ENCODE measurements around the gene GRK5. TPM values are rescaled to one million over a fixed set of nuclear protein-coding genes. Genes with fewer than 3 reads are reported as not detected.

GRK5 gene
- total RNA-seq, 1 experiment from 2014 or later, result 2.3 TPM

GRCh38 chr10:119335671-119336353, 128.4 kb downstream of the GRK5 start (continued):
- TF ChIP-seq NFYB (CRISPR knock-in tag; conservative IDR thresholded peaks at IDR 0.05; ENCODE audit: low read depth) (no peak), PRRX2 (CRISPR knock-in tag; IDR thresholded peaks at IDR 0.05) (no peak), IRF1 (CRISPR knock-in tag; IDR thresholded peaks at IDR 0.05) (no peak), ELF4 (CRISPR knock-in tag; IDR thresholded peaks at IDR 0.05; ENCODE audit: low read depth) (no peak), IRF2 (CRISPR knock-in tag; IDR thresholded peaks at IDR 0.05; ENCODE audit: borderline replicate concordance, low read depth) (no peak), CREM (CRISPR knock-in tag; IDR thresholded peaks at IDR 0.05) (no peak)
- TF ChIP-seq, protein P1, sequence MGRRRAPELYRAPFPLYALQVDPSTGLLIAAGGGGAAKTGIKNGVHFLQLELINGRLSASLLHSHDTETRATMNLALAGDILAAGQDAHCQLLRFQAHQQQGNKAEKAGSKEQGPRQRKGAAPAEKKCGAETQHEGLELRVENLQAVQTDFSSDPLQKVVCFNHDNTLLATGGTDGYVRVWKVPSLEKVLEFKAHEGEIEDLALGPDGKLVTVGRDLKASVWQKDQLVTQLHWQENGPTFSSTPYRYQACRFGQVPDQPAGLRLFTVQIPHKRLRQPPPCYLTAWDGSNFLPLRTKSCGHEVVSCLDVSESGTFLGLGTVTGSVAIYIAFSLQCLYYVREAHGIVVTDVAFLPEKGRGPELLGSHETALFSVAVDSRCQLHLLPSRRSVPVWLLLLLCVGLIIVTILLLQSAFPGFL (CRISPR knock-in tag; IDR thresholded peaks at IDR 0.05; ENCODE audit: borderline replicate concordance), result no peak
- TF ChIP-seq, protein P2, sequence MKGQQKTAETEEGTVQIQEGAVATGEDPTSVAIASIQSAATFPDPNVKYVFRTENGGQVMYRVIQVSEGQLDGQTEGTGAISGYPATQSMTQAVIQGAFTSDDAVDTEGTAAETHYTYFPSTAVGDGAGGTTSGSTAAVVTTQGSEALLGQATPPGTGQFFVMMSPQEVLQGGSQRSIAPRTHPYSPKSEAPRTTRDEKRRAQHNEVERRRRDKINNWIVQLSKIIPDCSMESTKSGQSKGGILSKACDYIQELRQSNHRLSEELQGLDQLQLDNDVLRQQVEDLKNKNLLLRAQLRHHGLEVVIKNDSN (CRISPR knock-in tag; IDR thresholded peaks at IDR 0.05), result no peak

DNA sequence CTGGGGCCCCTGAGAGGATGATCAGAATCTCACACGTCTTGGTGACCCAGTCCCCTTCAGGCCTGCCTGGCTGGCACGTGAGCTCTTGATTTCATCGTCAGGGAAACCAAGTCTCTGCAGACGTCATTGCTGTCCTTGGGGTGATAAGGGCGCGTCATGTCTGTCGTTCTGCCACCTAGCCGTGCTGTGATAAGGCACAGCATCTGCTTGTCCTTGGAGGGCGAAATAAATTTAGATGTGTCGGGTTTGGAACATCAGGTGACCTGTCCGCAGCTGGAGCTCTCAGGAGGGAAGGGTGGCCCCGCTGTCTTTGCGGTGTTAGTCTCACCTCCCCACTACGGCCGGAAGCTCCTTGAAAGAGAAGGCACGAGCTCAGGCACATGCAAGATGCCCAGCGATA, 129.2 kb downstream of the GRK5 start:
- POLR2A ChIA-PET, result no interaction called here
- CTCF ChIA-PET, result interaction anchor here (0.6 to 1.0 kb wide), 2 partner anchors 16 to 153 kb away, joined by 3 to 4 read pairs; no protein-coding TSS in a partner anchor

More for the DNA sequence above, 129.2 kb downstream of the GRK5 start:
- Mint-ChIP-seq H3K4me1 (no peaks in the 10 kb centered on the region), H3K36me3 (no peaks in the 10 kb centered on the region), H3K4me3 (no peak overlapping the region), H3K27me3 (ENCODE audit: low read depth) (no peaks in the 10 kb centered on the region), H3K27ac (no peak overlapping the region), H3K9me3 (no peaks in the 10 kb centered on the region)
- no peak for DNase-seq (ENCODE audit: low spot score)
- ATAC-seq, result no peak
- TF ChIP-seq ZNF396 (CRISPR knock-in tag; IDR thresholded peaks at IDR 0.05; ENCODE audit: borderline replicate concordance), result no peak
- no peak for TF ChIP-seq RORB (CRISPR knock-in tag; IDR thresholded peaks at IDR 0.05)
- TF ChIP-seq EMX1 (CRISPR knock-in tag; IDR thresholded peaks at IDR 0.05), result no peak
- TF ChIP-seq IRF1 (CRISPR knock-in tag; IDR thresholded peaks at IDR 0.05), result no peak
- no peak for TF ChIP-seq OVOL2 (CRISPR knock-in tag; IDR thresholded peaks at IDR 0.05; ENCODE audit: borderline replicate concordance)
- TF ChIP-seq, protein P3, sequence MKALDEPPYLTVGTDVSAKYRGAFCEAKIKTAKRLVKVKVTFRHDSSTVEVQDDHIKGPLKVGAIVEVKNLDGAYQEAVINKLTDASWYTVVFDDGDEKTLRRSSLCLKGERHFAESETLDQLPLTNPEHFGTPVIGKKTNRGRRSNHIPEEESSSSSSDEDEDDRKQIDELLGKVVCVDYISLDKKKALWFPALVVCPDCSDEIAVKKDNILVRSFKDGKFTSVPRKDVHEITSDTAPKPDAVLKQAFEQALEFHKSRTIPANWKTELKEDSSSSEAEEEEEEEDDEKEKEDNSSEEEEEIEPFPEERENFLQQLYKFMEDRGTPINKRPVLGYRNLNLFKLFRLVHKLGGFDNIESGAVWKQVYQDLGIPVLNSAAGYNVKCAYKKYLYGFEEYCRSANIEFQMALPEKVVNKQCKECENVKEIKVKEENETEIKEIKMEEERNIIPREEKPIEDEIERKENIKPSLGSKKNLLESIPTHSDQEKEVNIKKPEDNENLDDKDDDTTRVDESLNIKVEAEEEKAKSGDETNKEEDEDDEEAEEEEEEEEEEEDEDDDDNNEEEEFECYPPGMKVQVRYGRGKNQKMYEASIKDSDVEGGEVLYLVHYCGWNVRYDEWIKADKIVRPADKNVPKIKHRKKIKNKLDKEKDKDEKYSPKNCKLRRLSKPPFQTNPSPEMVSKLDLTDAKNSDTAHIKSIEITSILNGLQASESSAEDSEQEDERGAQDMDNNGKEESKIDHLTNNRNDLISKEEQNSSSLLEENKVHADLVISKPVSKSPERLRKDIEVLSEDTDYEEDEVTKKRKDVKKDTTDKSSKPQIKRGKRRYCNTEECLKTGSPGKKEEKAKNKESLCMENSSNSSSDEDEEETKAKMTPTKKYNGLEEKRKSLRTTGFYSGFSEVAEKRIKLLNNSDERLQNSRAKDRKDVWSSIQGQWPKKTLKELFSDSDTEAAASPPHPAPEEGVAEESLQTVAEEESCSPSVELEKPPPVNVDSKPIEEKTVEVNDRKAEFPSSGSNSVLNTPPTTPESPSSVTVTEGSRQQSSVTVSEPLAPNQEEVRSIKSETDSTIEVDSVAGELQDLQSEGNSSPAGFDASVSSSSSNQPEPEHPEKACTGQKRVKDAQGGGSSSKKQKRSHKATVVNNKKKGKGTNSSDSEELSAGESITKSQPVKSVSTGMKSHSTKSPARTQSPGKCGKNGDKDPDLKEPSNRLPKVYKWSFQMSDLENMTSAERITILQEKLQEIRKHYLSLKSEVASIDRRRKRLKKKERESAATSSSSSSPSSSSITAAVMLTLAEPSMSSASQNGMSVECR (CRISPR knock-in tag; IDR thresholded peaks at IDR 0.05; ENCODE audit: borderline replicate concordance), result no peak
- no peak for TF ChIP-seq JAZF1 (CRISPR knock-in tag; IDR thresholded peaks at IDR 0.05)
- TF ChIP-seq SP1 (CRISPR knock-in tag; conservative IDR thresholded peaks at IDR 0.05), result no peak
- TF ChIP-seq STAT6 (CRISPR knock-in tag; conservative IDR thresholded peaks at IDR 0.05; ENCODE audit: low read depth), result no peak
- TF ChIP-seq GABPB1 (CRISPR knock-in tag; IDR thresholded peaks at IDR 0.05), result no peak
- TF ChIP-seq MYBL2 (CRISPR knock-in tag; IDR thresholded peaks at IDR 0.05), result no peak
- no peak for TF ChIP-seq CREB1 (CRISPR knock-in tag; IDR thresholded peaks at IDR 0.05)
- no peak for TF ChIP-seq SMAD3 (CRISPR knock-in tag; IDR thresholded peaks at IDR 0.05; ENCODE audit: borderline replicate concordance)
- no peak for TF ChIP-seq ATF6 (CRISPR knock-in tag; IDR thresholded peaks at IDR 0.05)
- TF ChIP-seq CBFB (CRISPR knock-in tag; IDR thresholded peaks at IDR 0.05; ENCODE audit: low read depth), result no peak
- TF ChIP-seq, protein P4, sequence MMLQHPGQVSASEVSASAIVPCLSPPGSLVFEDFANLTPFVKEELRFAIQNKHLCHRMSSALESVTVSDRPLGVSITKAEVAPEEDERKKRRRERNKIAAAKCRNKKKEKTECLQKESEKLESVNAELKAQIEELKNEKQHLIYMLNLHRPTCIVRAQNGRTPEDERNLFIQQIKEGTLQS (CRISPR knock-in tag; conservative IDR thresholded peaks at IDR 0.05), result no peak
